ENCODE measurements around the gene ZBTB43. TPM values are rescaled to one million over a fixed set of nuclear protein-coding genes. Genes with fewer than 3 reads are reported as not detected.

ZBTB43 gene
- total and polyA plus RNA-seq, 4 donors, result 2.6 to 7.1 (median 5.0) TPM

DNA sequence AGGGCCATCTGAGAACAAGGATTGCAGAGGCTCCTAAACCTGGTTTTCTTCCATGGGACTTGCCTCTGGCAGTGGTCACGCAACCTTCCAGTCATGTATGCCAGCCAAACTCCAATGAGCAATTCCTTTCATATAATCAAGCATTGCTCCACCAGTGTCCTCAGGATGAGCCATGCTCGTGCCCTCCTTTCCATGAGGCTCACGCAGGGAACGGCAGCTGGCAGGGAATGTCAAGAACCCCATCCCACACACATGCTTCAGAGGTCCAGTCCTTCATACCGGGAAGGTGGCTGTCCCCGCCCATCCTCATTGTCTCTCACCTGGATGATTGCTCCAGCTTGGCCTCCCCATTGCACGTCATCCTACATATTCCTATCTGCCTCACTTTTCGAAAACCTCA lies 42.2 kb downstream of the ZBTB43 start:
- no peak overlapping the region for H3K27ac ChIP-seq (ENCODE audit: low read depth in 1 of 2, low read length in 2 of 2)
- H3K4me3 ChIP-seq (ENCODE audit: low read depth in 1 of 3, low read length in 3 of 3), result no peak overlapping the region
- no peaks in the 10 kb centered on the region for H3K9me3 ChIP-seq (ENCODE audit: control insufficient read depth in 4 of 4, low read length in 3 of 4)
- 91% methylated on average over 8 of the region's 8 CpGs for WGBS
- no peaks in the 10 kb centered on the region for H3K27me3 ChIP-seq (ENCODE audit: control insufficient read depth in 4 of 4, insufficient read depth in 4 of 4, low read length in 3 of 4)
- TF ChIP-seq SP1 (IDR thresholded peaks at IDR 0.05) (no peak), EGR1 (IDR thresholded peaks at IDR 0.05; ENCODE audit: low read depth in 2 of 2) (no peak), RAD21 (IDR thresholded peaks at IDR 0.05) (no peak), HNF4G (IDR thresholded peaks at IDR 0.05) (no peak), JUND (IDR thresholded peaks at IDR 0.05) (no peak), FOXA2 (IDR thresholded peaks at IDR 0.05) (no peak), YY1 (IDR thresholded peaks at IDR 0.05) (no peak), GABPA (IDR thresholded peaks at IDR 0.05 in 1 of 2, conservative IDR thresholded peaks at IDR 0.05 in 1 of 2) (no peak), TAF1 (conservative IDR thresholded peaks at IDR 0.05) (no peak), FOXA1 (IDR thresholded peaks at IDR 0.05) (no peak), HNF4A (conservative IDR thresholded peaks at IDR 0.05) (no peak)
- TF ChIP-seq, protein P1, sequence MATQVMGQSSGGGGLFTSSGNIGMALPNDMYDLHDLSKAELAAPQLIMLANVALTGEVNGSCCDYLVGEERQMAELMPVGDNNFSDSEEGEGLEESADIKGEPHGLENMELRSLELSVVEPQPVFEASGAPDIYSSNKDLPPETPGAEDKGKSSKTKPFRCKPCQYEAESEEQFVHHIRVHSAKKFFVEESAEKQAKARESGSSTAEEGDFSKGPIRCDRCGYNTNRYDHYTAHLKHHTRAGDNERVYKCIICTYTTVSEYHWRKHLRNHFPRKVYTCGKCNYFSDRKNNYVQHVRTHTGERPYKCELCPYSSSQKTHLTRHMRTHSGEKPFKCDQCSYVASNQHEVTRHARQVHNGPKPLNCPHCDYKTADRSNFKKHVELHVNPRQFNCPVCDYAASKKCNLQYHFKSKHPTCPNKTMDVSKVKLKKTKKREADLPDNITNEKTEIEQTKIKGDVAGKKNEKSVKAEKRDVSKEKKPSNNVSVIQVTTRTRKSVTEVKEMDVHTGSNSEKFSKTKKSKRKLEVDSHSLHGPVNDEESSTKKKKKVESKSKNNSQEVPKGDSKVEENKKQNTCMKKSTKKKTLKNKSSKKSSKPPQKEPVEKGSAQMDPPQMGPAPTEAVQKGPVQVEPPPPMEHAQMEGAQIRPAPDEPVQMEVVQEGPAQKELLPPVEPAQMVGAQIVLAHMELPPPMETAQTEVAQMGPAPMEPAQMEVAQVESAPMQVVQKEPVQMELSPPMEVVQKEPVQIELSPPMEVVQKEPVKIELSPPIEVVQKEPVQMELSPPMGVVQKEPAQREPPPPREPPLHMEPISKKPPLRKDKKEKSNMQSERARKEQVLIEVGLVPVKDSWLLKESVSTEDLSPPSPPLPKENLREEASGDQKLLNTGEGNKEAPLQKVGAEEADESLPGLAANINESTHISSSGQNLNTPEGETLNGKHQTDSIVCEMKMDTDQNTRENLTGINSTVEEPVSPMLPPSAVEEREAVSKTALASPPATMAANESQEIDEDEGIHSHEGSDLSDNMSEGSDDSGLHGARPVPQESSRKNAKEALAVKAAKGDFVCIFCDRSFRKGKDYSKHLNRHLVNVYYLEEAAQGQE (IDR thresholded peaks at IDR 0.05), result no peak
- TF ChIP-seq, protein P2, sequence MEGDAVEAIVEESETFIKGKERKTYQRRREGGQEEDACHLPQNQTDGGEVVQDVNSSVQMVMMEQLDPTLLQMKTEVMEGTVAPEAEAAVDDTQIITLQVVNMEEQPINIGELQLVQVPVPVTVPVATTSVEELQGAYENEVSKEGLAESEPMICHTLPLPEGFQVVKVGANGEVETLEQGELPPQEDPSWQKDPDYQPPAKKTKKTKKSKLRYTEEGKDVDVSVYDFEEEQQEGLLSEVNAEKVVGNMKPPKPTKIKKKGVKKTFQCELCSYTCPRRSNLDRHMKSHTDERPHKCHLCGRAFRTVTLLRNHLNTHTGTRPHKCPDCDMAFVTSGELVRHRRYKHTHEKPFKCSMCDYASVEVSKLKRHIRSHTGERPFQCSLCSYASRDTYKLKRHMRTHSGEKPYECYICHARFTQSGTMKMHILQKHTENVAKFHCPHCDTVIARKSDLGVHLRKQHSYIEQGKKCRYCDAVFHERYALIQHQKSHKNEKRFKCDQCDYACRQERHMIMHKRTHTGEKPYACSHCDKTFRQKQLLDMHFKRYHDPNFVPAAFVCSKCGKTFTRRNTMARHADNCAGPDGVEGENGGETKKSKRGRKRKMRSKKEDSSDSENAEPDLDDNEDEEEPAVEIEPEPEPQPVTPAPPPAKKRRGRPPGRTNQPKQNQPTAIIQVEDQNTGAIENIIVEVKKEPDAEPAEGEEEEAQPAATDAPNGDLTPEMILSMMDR (IDR thresholded peaks at IDR 0.05; ENCODE audit: low read depth, low read length, missing input control), result no peak
- TF ChIP-seq, protein P3, sequence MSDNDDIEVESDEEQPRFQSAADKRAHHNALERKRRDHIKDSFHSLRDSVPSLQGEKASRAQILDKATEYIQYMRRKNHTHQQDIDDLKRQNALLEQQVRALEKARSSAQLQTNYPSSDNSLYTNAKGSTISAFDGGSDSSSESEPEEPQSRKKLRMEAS (IDR thresholded peaks at IDR 0.05), result no peak
- TF ChIP-seq, protein P4, sequence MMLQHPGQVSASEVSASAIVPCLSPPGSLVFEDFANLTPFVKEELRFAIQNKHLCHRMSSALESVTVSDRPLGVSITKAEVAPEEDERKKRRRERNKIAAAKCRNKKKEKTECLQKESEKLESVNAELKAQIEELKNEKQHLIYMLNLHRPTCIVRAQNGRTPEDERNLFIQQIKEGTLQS (IDR thresholded peaks at IDR 0.05), result no peak
- no peak for DNase-seq (ENCODE audit: low spot score)
- H3K4me1 ChIP-seq (ENCODE audit: control insufficient read depth in 4 of 4, insufficient read depth in 4 of 4, low read length in 3 of 4), result no peaks in the 10 kb centered on the region
- no peak overlapping the region for H3K9ac ChIP-seq (ENCODE audit: low read depth in 1 of 2, low read length in 2 of 2)
- H3K36me3 ChIP-seq (ENCODE audit: control insufficient read depth in 4 of 4, insufficient read depth in 3 of 4, low read depth in 1 of 4, low read length in 3 of 4), result no peaks in the 10 kb centered on the region

DNA sequence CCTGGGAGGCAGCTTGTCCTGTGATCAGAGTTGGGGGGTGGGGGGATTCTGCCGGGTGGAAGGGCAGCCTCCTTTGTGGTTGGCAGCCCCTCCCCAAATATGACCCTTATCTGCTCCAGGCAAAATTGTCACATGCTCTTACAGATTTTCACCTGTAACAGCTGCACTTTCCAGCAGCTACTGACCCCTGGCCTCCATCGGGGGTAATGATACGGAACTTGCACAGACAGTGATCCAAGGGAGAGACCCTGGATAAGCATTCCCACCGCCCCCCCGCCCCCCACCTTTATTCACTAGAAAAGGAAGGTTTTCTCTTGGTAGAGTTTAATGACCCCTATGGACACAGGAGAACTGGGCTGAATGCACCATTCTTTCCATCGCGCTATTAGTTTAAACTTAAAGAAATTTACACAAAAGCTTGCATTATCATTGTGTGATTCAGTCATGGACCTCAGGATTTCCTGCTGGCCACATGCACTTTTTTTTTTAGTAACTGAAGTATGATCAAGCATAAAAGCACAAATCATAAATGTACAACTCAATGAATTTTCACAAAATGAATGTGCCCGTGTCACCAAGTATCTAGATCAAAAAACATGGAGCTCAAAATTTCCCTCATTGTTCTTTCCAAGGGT lies 44.9 kb downstream of the ZBTB43 start:
- H3K36me3 ChIP-seq (ENCODE audit: control insufficient read depth in 4 of 4, insufficient read depth in 3 of 4, low read depth in 1 of 4, low read length in 3 of 4), result no peaks in the 10 kb centered on the region
- H3K27me3 ChIP-seq (ENCODE audit: control insufficient read depth in 4 of 4, insufficient read depth in 4 of 4, low read length in 3 of 4), result no peaks in the 10 kb centered on the region
- 74% methylated on average over 8 of the region's 8 CpGs for WGBS
- no peaks in the 10 kb centered on the region for H3K9me3 ChIP-seq (ENCODE audit: control insufficient read depth in 4 of 4, low read length in 3 of 4)
- no peak overlapping the region for H3K27ac ChIP-seq (ENCODE audit: low read depth in 1 of 2, low read length in 2 of 2)
- DNase-seq (ENCODE audit: low spot score), result no peak
- no peak overlapping the region for H3K4me3 ChIP-seq (ENCODE audit: low read depth in 1 of 3, low read length in 3 of 3)
- no peak overlapping the region for H3K9ac ChIP-seq (ENCODE audit: low read depth in 1 of 2, low read length in 2 of 2)
- no peaks in the 10 kb centered on the region for H3K4me1 ChIP-seq (ENCODE audit: control insufficient read depth in 4 of 4, insufficient read depth in 4 of 4, low read length in 3 of 4)
- no peak for TF ChIP-seq EGR1 (IDR thresholded peaks at IDR 0.05; ENCODE audit: low read depth in 2 of 2)
- no peak for TF ChIP-seq YY1 (IDR thresholded peaks at IDR 0.05)
- TF ChIP-seq JUND (IDR thresholded peaks at IDR 0.05), result no peak
- TF ChIP-seq FOXA1 (IDR thresholded peaks at IDR 0.05), result no peak
- TF ChIP-seq, protein P4 (IDR thresholded peaks at IDR 0.05), result no peak
- no peak for TF ChIP-seq SP1 (IDR thresholded peaks at IDR 0.05)
- no peak for TF ChIP-seq FOXA2 (IDR thresholded peaks at IDR 0.05)
- no peak for TF ChIP-seq RXRA (IDR thresholded peaks at IDR 0.05)
- TF ChIP-seq, protein P2 (IDR thresholded peaks at IDR 0.05; ENCODE audit: low read depth, low read length, missing input control), result no peak
- no peak for TF ChIP-seq TAF1 (conservative IDR thresholded peaks at IDR 0.05)
- no peak for TF ChIP-seq HNF4A (conservative IDR thresholded peaks at IDR 0.05)
- no peak for TF ChIP-seq HNF4G (IDR thresholded peaks at IDR 0.05)
- TF ChIP-seq, protein P1 (IDR thresholded peaks at IDR 0.05), result no peak
- TF ChIP-seq RAD21 (IDR thresholded peaks at IDR 0.05), result no peak
- TF ChIP-seq, protein P3 (IDR thresholded peaks at IDR 0.05), result no peak
